ENCODE data around the gene EDC3. TPM values are rescaled to one million over a fixed set of nuclear protein-coding genes. Genes with fewer than 3 reads are reported as not detected.
"Not testable (repeated sequence)": the region's sequence is repeated elsewhere in the genome, so short reads cannot be mapped to it uniquely, and the experiment has no call there.

Gene EDC3
- total and polyA plus RNA-seq, 7 donors, result 11.6 to 22.0 (median 16.8) TPM

DNA sequence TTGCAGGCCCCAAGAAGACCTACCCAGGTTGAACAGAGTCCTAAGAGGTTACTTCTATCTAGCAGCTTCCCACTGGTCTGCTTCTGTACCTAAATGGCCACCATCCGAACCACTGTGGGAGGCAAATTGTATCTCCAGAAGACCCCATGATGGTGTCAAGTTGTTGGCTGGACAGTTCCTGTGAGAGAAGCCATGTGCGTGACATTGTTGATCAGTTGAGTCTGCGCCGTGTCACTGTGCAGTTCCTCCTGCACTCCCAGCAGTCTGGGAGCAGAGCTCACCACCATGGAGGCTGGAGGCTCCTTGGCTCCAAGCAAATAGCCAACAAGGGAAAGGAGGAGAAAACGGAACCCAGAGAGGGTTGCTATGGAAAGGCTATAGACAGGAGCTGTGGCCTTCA is 37.0 kb upstream of the EDC3 start:
- no peaks in the 10 kb centered on the region for H3K9me3 ChIP-seq
- peaks cover 1 to 48% (median 23%) of the 10 kb centered on the region in 3 donors for H3K27me3 ChIP-seq
- H3K4me1 ChIP-seq, result peaks cover 0 to 2% (median 0%) of the 10 kb centered on the region in 4 donors
- TF ChIP-seq, protein P1, sequence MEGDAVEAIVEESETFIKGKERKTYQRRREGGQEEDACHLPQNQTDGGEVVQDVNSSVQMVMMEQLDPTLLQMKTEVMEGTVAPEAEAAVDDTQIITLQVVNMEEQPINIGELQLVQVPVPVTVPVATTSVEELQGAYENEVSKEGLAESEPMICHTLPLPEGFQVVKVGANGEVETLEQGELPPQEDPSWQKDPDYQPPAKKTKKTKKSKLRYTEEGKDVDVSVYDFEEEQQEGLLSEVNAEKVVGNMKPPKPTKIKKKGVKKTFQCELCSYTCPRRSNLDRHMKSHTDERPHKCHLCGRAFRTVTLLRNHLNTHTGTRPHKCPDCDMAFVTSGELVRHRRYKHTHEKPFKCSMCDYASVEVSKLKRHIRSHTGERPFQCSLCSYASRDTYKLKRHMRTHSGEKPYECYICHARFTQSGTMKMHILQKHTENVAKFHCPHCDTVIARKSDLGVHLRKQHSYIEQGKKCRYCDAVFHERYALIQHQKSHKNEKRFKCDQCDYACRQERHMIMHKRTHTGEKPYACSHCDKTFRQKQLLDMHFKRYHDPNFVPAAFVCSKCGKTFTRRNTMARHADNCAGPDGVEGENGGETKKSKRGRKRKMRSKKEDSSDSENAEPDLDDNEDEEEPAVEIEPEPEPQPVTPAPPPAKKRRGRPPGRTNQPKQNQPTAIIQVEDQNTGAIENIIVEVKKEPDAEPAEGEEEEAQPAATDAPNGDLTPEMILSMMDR (IDR thresholded peaks at IDR 0.05), result no peak
- DNase-seq, result no peak
- intact Hi-C loops (cut with DNase I), result loop anchor here (10.0 kb wide), 1 partner anchor 1292 kb away; no protein-coding TSS in a partner anchor
- no peaks in the 10 kb centered on the region for H3K36me3 ChIP-seq
- H3K27ac ChIP-seq, result no peak overlapping the region
- WGBS, 2 donors, result 83 to 85% methylated on average over 5 of the region's 5 CpGs
- H3K4me3 ChIP-seq, result no peak overlapping the region

GRCh38 chr15:74730619-74731316 is 34.9 kb upstream of the EDC3 start:
- intact Hi-C loops (cut with DNase I), result loop anchor here (10.0 kb wide), 1 partner anchor 1294 kb away; no protein-coding TSS in a partner anchor
- H3K36me3 ChIP-seq, result no peaks in the 10 kb centered on the region
- H3K4me1 ChIP-seq, result peaks cover 0 to 21% (median 13%) of the 10 kb centered on the region in 4 donors
- WGBS, 2 donors, result 79 to 82% methylated on average over 7 of the region's 7 CpGs
- H3K4me3 ChIP-seq, result no peak overlapping the region
- no peak for TF ChIP-seq POLR2AphosphoS5 (IDR thresholded peaks at IDR 0.05)
- TF ChIP-seq EP300 (IDR thresholded peaks at IDR 0.05), result no peak
- peaks cover 4 to 57% (median 23%) of the 10 kb centered on the region in 3 donors for H3K27me3 ChIP-seq
- peak; percentile 29 for DNase-seq
- no peak overlapping the region for H3K27ac ChIP-seq
- no peaks in the 10 kb centered on the region for H3K9me3 ChIP-seq

GRCh38 chr15:74729372-74729771 is 33.5 kb upstream of the EDC3 start:
- H3K4me3 ChIP-seq; DNase-seq; H3K27ac ChIP-seq; intact Hi-C loops (cut with DNase I); H3K36me3 ChIP-seq; H3K9me3 ChIP-seq: not testable (repeated sequence)
- 72 to 74% methylated on average over 6 of the region's 6 CpGs for WGBS, 2 donors
- Histone ChIP-seq H3K4me1 (peaks cover 0 to 25% (median 16%) of the 10 kb centered on the region in 4 donors), H3K27me3 (peaks cover 4 to 49% (median 23%) of the 10 kb centered on the region in 3 donors)

DNA sequence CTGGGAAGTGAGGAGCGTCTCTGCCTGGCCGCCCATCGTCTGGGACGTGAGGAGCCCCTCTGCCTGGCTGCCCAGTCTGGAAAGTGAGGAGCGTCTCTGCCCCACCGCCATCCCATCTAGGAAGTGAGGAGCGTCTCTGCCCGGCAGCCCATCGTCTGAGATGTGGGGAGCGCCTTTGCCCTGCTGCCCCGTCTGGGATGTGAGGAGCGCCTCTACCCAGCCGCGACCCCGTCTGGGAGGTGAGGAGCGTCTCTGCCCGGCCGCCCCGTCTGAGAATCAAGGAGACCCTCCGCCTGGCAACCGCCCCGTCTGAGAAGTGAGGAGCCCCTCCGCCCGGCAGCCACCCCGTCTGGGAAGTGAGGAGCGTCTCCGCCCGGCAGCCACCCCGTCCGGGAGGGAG is 32.9 kb upstream of the EDC3 start:
- H3K27me3 ChIP-seq, result peaks cover 4 to 43% (median 23%) of the 10 kb centered on the region in 3 donors
- peak; percentile 51 for DNase-seq
- intact Hi-C loops (cut with DNase I), result not testable (repeated sequence)

DNA sequence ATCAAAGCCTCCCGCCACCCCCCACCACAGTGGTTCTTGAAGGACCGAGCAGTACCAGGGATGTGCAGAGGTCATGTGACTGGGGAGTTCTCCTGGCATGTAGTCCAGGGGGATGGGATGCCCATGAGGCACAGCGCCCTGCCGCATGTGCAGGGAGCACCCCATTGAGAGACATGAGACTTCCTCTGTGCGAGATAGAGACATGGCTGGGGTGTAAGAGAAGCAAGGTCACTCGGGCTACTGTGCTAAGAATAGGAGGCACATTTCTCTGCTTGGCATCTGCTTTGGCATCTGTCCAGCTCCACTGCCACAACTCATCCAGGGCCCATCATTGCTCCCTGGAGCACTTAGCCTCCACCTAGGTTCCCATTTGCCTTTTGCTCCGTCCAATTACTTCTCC is 31.9 kb upstream of the EDC3 start:
- H3K27me3 ChIP-seq, result peaks cover 4 to 33% (median 23%) of the 10 kb centered on the region in 3 donors
- no peak for DNase-seq
- TF ChIP-seq POLR2A (IDR thresholded peaks at IDR 0.05) (no peak), POLR2AphosphoS5 (IDR thresholded peaks at IDR 0.05) (no peak), EP300 (IDR thresholded peaks at IDR 0.05) (no peak)
- TF ChIP-seq, protein P1 (IDR thresholded peaks at IDR 0.05), result no peak

More for the DNA sequence above, 32.9 kb upstream of the EDC3 start:
- not testable (repeated sequence) for H3K4me3 ChIP-seq, H3K36me3 ChIP-seq, H3K9me3 ChIP-seq, H3K27ac ChIP-seq
- peaks cover 0 to 25% (median 16%) of the 10 kb centered on the region in 4 donors for H3K4me1 ChIP-seq
- WGBS, 2 donors, result 84 to 87% methylated on average over 21 to 24 of the region's 30 CpGs

DNA sequence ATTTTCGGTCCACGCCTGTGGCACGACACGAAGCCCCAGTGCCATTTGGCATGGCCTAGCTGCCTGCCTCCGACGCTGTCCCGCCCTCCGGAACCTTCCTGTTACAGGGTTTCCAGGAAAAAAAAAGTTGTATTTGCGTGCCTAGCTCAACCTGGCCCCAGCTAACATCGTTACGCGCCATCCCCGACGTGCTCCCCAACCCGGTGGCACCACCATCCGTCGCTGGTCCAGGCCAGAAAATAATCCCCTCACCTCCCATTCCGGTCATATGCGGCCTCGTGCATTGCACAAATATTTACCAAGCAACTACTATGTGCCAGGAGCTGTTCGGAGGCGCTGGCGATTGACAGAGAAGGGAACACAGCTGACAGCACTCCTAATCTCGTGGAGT is 30.9 kb upstream of the EDC3 start:
- no peaks in the 10 kb centered on the region for H3K9me3 ChIP-seq
- WGBS, 2 donors, result 9 to 38% methylated on average over 24 of the region's 24 CpGs
- TF ChIP-seq EP300 (IDR thresholded peaks at IDR 0.05) (no peak), POLR2AphosphoS5 (IDR thresholded peaks at IDR 0.05) (no peak), POLR2A (IDR thresholded peaks at IDR 0.05) (no peak)
- TF ChIP-seq, protein P1 (IDR thresholded peaks at IDR 0.05), result no peak
- peaks cover 4 to 29% (median 20%) of the 10 kb centered on the region in 3 donors for H3K27me3 ChIP-seq
- H3K27ac ChIP-seq, result peak overlapping the region in 1 of 4 donors; percentile 28
- H3K4me1 ChIP-seq, result peaks cover 0 to 25% (median 16%) of the 10 kb centered on the region in 4 donors
- intact Hi-C loops (cut with DNase I), result no loop called here
- no peaks in the 10 kb centered on the region for H3K36me3 ChIP-seq
- peak overlapping the region; percentile 42 to 71 (median 56) for H3K4me3 ChIP-seq
- DNase-seq, result no peak

More for the DNA sequence above, 31.9 kb upstream of the EDC3 start:
- intact Hi-C loops (cut with DNase I), result no loop called here
- 69 to 84% methylated on average over 7 of the region's 7 CpGs for WGBS, 2 donors
- H3K4me3 ChIP-seq, result no peak overlapping the region
- H3K9me3 ChIP-seq, result no peaks in the 10 kb centered on the region
- H3K27ac ChIP-seq, result no peak overlapping the region
- H3K4me1 ChIP-seq, result peaks cover 0 to 25% (median 16%) of the 10 kb centered on the region in 4 donors
- no peaks in the 10 kb centered on the region for H3K36me3 ChIP-seq

All from sigmoid colon (tissue), 7 donors.